K562 (cell line): ENCODE data around the gene SLAMF6.
"Not testable (repeated sequence)": the region's sequence is repeated elsewhere in the genome, so short reads cannot be mapped to it uniquely, and the experiment has no call there.

Experiments
- ELF1 ChIP-seq: fragments of 200-800 bp; sonication (Bioruptor generic); IDR thresholded peaks from 2 replicates; pipeline ENCODE4 v1.6.1; 2016; ENCODE audit warnings: missing genetic modification characterization, missing compliant biosample characterization
- EP300 ChIP-seq: IDR thresholded peaks from 2 replicates; pipeline ENCODE4 v1.6.1; 2012; ENCODE audit warnings: low read length, improper control_type of control experiment
- NR2C1 ChIP-seq, 2 experiments: fragments of 450-650 bp; IDR thresholded peaks; 2 replicates each; pipeline ENCODE4 v1.6.1; 2017; ENCODE audit warnings: mild to moderate bottlenecking in 2 of 2, antibody characterized with exemption in 1 of 2, inconsistent platforms in 1 of 2, missing compliant biosample characterization in 1 of 2, missing genetic modification characterization in 1 of 2
- POLR2A ChIP-seq: fragments of 450-650 bp; conservative IDR thresholded peaks from 2 replicates; pipeline ENCODE4 v1.6.1; 2016
- SIX5 ChIP-seq, 2 experiments: IDR thresholded peaks; 2 replicates each; pipeline ENCODE4 v1.6.1; 2011; ENCODE audit warnings: low read length in 2 of 2, borderline replicate concordance in 1 of 2, low read depth in 1 of 2, mild to moderate bottlenecking in 1 of 2, moderate library complexity in 1 of 2; ENCODE audit not compliant: insufficient read depth in 1 of 2
- SMARCC2 ChIP-seq: fragments of 450-650 bp; IDR thresholded peaks from 2 replicates; pipeline ENCODE4 v1.6.1; 2017; ENCODE audit warnings: antibody characterized with exemption, moderate library complexity, mild to moderate bottlenecking, low read depth
- ZNF274 ChIP-seq: IDR thresholded peaks from 2 replicates; pipeline ENCODE4 v1.6.1; 2011; ENCODE audit warnings: low read depth, mild to moderate bottlenecking, low read length, moderate library complexity, borderline replicate concordance
- ZSCAN29 ChIP-seq: fragments of 450-650 bp; IDR thresholded peaks from 2 replicates; pipeline ENCODE4 v1.6.1; 2017
- TF ChIP-seq, protein P1 (sequence below): sonication (generic); formaldehyde crosslinking; IDR thresholded peaks from 2 replicates; pipeline ENCODE4 v1.8.0; 2022; ENCODE audit warnings: missing genetic modification reagents, mild to moderate bottlenecking, borderline replicate concordance
- TF ChIP-seq, protein P2 (sequence below), 3 experiments: fragments of 200-800 bp in 1 of 3; sonication (Bioruptor generic) in 1 of 3; sonication (generic) in 1 of 3; formaldehyde crosslinking in 1 of 3; IDR thresholded peaks; 2 replicates each; pipeline versions ENCODE4 v1.6.1 to v1.8.0; 2016 to 2022; ENCODE audit warnings: mild to moderate bottlenecking in 2 of 3, missing compliant biosample characterization in 2 of 3, missing genetic modification characterization in 2 of 3, missing genetic modification reagents in 1 of 3
- TF ChIP-seq, protein P3 (sequence below), 3 experiments: IDR thresholded peaks in 2 of 3; conservative IDR thresholded peaks in 1 of 3; 2 replicates each; pipeline ENCODE4 v1.5.1; 2011 to 2012; ENCODE audit warnings: low read length in 3 of 3, mild to moderate bottlenecking in 3 of 3, control low read depth in 2 of 3, improper control_type of control experiment in 1 of 3, inconsistent platforms in 1 of 3, low read depth in 1 of 3, mixed read lengths in 1 of 3, moderate library complexity in 1 of 3; ENCODE audit not compliant: insufficient read depth in 2 of 3

DNA sequence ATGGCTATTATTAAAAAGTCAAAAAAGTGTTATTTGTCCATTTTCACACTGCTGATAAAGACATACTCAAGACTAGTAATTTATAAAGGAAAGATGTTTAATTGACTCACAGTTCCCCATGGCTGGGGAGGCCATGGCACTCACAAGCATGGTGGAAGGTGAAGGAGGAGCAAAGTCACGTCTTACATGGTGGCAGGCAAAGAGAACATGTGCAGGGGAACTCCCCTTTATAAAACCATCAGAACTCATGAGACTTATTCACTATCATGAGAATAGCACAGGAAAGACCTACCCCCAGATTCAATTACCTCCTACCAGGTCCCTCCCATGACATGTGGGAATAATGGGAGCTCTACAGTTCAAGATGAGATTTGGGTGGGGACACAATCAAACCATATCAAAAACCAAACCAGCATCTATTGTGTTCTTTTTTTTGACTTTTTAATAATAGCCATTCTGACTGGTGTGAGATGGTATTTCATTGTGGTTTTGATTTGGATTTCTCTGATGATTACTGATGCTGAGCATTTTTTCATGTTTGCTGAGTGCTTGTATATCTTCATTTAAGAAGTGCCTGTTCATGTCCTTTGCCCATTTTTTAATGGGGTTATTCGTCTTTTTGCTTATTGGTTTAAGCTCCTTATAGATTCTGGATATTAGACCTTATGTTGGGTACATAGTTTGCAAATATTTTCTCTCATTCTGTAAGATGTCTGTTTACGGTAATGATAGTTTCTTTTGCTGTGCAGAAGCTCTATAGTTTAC lies 24.6 kb downstream of the SLAMF6 start:
- TF ChIP-seq ZNF274; EP300; ELF1 (tag); SMARCC2; NR2C1 (IDR thresholded peaks at IDR 0.05); NR2C1 (tag; IDR thresholded peaks at IDR 0.05); SIX5 (IDR thresholded peaks at IDR 0.05; ENCODE audit: borderline replicate concordance in 1 of 2, insufficient read depth in 1 of 2, low read depth in 1 of 2, low read length in 2 of 2); ZSCAN29; POLR2A: not testable (repeated sequence)
- TF ChIP-seq, protein P1, sequence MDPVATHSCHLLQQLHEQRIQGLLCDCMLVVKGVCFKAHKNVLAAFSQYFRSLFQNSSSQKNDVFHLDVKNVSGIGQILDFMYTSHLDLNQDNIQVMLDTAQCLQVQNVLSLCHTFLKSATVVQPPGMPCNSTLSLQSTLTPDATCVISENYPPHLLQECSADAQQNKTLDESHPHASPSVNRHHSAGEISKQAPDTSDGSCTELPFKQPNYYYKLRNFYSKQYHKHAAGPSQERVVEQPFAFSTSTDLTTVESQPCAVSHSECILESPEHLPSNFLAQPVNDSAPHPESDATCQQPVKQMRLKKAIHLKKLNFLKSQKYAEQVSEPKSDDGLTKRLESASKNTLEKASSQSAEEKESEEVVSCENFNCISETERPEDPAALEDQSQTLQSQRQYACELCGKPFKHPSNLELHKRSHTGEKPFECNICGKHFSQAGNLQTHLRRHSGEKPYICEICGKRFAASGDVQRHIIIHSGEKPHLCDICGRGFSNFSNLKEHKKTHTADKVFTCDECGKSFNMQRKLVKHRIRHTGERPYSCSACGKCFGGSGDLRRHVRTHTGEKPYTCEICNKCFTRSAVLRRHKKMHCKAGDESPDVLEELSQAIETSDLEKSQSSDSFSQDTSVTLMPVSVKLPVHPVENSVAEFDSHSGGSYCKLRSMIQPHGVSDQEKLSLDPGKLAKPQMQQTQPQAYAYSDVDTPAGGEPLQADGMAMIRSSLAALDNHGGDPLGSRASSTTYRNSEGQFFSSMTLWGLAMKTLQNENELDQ = not testable (repeated sequence)
- TF ChIP-seq, protein P2, sequence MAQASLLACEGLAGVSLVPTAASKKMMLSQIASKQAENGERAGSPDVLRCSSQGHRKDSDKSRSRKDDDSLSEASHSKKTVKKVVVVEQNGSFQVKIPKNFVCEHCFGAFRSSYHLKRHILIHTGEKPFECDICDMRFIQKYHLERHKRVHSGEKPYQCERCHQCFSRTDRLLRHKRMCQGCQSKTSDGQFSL (CRISPR knock-in tag; IDR thresholded peaks at IDR 0.05) = not testable (repeated sequence)
- TF ChIP-seq, protein P2 (tag; IDR thresholded peaks at IDR 0.05) = not testable (repeated sequence)
- TF ChIP-seq, protein P3, sequence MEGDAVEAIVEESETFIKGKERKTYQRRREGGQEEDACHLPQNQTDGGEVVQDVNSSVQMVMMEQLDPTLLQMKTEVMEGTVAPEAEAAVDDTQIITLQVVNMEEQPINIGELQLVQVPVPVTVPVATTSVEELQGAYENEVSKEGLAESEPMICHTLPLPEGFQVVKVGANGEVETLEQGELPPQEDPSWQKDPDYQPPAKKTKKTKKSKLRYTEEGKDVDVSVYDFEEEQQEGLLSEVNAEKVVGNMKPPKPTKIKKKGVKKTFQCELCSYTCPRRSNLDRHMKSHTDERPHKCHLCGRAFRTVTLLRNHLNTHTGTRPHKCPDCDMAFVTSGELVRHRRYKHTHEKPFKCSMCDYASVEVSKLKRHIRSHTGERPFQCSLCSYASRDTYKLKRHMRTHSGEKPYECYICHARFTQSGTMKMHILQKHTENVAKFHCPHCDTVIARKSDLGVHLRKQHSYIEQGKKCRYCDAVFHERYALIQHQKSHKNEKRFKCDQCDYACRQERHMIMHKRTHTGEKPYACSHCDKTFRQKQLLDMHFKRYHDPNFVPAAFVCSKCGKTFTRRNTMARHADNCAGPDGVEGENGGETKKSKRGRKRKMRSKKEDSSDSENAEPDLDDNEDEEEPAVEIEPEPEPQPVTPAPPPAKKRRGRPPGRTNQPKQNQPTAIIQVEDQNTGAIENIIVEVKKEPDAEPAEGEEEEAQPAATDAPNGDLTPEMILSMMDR (IDR thresholded peaks at IDR 0.05 in 2 of 3, conservative IDR thresholded peaks at IDR 0.05 in 1 of 3; ENCODE audit: insufficient read depth in 2 of 3, low read depth in 1 of 3, low read length in 3 of 3) = not testable (repeated sequence)
